Psoas muscle (tissue), 8 donors: ENCODE measurements around the gene L1TD1. TPM values are rescaled to one million over a fixed set of nuclear protein-coding genes. Genes with fewer than 3 reads are reported as not detected.

Experiments used
- ATAC-seq, 4 donors: fragments of 200-7000 bp; cut with Tn5 transposase; one replicate each; pipeline ENCODE4 v1.9.1; 2020; ENCODE audit warnings: moderate library complexity in 3 of 4, mild to moderate bottlenecking in 2 of 4
- DNase-seq, 2 donors: peaks; one replicate each; pipeline ENCODE4 v3.0.0-alpha.2; 2020
- H3K27ac ChIP-seq: fragments of 200-600 bp; one replicate; pipeline ENCODE4 v1.8.0; 2022
- H3K27me3 ChIP-seq, 3 donors: fragments of 200-600 bp in 1 of 3; one replicate each; pipeline versions ENCODE4 v1.6.1 to v1.8.0; 2013 to 2022; ENCODE audit warnings: low read length in 2 of 3, mild to moderate bottlenecking in 2 of 3, moderate library complexity in 1 of 3; ENCODE audit not compliant: insufficient read depth in 3 of 3
- H3K36me3 ChIP-seq, 2 donors: fragments of 200-600 bp in 1 of 2; one replicate each; pipeline versions ENCODE4 v1.6.1 to v1.8.0; 2013 to 2022; ENCODE audit warnings: low read depth in 1 of 2, mild to moderate bottlenecking in 1 of 2, moderate library complexity in 1 of 2; ENCODE audit not compliant: insufficient read depth in 1 of 2
- H3K4me1 ChIP-seq: fragments of 200-600 bp; one replicate; pipeline ENCODE4 v1.8.0; 2022
- H3K4me3 ChIP-seq: fragments of 200-600 bp; one replicate; pipeline ENCODE4 v1.8.0; 2022; ENCODE audit warnings: mild to moderate bottlenecking
- H3K9me3 ChIP-seq: fragments of 200-600 bp; one replicate; pipeline ENCODE4 v1.8.0; 2022
- WGBS, 3 donors: extraction: QIAGEN DNeasy Blood & Tissue Kit; methylation state at CpG; one replicate each; pipeline versions ENCODE4 v1.1.6 to v1.1.7; 2013; 5-methylcytosine and 5-hydroxymethylcytosine counted together
- intact Hi-C, 2 donors: fragments of 100-400 bp; cut with DNase I; formaldehyde crosslinking; loops; one replicate each; pipeline versions ENCODE4 v1.11.0 to v1.14.2; 2022
- polyA plus RNA-seq, 3 donors: library from polyadenylated mRNA; stranded (reverse); fragments of 200-250 nt; gene quantifications; one replicate each; pipeline ENCODE4 v1.2.3, GENCODE V29; 2013
- total RNA-seq, 4 donors: library from RNA; stranded (reverse); fragmentation: NEBNext Ultra II Directional in 2 of 4; extraction: Animal tissue kit (Norgen Biotek cat#: 25700) in 2 of 4; gene quantifications; one replicate each; pipeline versions ENCODE4 v1.2.1 to v1.2.4, GENCODE V29; 2021 to 2023
- TF ChIP-seq, protein P1 (sequence below): fragments of 200-600 bp; IDR thresholded peaks from one replicate; pipeline ENCODE4 v1.8.0; 2022; ENCODE audit warnings: antibody characterized with exemption
- donor health status: healthy with polysubstance abuse.
- donor health status: DM: no; HTN: no; CAD: no; lungs with moderate emphysema.
- donor health status: Bipolar disorder and iron deficiency.
- donor health status: healthy.
- donor health status: DM: yes; HTN: yes; CAD: no.
- donor health status: DM: no; HTN: no; CAD: no.
- donor health status: DM: no; HTN: no; CAD: no.
- donor health status: DM: yes; HTN: yes; CAD: no.

The L1TD1 gene
- total and polyA plus RNA-seq, 7 donors = 0.01 to 0.06 (median 0.04) TPM; not detected in 3

DNA sequence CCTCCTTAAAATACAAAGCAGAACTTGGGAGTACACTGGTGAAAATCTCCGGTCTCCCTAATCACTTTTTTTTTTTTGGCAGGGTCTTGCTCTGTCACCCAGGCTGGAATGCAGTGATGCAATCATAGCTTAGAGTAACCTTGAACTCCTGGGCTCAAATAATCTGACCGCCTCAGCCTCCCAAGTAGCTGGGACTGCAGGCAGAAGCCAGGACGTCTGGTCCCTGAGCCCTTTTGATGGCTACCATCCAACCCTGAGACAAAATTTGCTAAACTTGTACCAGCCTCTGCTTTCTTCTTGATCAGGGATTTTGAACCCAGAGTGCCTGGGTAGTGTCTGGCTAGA lies 4.1 kb downstream of the L1TD1 start:
- WGBS, 3 donors = 3 to 5% (median 4%) methylated on average over 3 of the region's 3 CpGs
- intact Hi-C loops = no loop called here
- Histone ChIP-seq H3K36me3 (no peaks in the 10 kb centered on the region), H3K9me3 (no peaks in the 10 kb centered on the region), H3K4me3 (no peak overlapping the region), H3K27me3 (peaks cover 0 to 24% (median 8%) of the 10 kb centered on the region in 3 donors), H3K27ac (no peak overlapping the region), H3K4me1 (no peaks in the 10 kb centered on the region)
- ATAC-seq = peak in 1 of 4 donors; percentile 37
- TF ChIP-seq, protein P1, sequence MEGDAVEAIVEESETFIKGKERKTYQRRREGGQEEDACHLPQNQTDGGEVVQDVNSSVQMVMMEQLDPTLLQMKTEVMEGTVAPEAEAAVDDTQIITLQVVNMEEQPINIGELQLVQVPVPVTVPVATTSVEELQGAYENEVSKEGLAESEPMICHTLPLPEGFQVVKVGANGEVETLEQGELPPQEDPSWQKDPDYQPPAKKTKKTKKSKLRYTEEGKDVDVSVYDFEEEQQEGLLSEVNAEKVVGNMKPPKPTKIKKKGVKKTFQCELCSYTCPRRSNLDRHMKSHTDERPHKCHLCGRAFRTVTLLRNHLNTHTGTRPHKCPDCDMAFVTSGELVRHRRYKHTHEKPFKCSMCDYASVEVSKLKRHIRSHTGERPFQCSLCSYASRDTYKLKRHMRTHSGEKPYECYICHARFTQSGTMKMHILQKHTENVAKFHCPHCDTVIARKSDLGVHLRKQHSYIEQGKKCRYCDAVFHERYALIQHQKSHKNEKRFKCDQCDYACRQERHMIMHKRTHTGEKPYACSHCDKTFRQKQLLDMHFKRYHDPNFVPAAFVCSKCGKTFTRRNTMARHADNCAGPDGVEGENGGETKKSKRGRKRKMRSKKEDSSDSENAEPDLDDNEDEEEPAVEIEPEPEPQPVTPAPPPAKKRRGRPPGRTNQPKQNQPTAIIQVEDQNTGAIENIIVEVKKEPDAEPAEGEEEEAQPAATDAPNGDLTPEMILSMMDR = no peak
- no peak for DNase-seq

DNA sequence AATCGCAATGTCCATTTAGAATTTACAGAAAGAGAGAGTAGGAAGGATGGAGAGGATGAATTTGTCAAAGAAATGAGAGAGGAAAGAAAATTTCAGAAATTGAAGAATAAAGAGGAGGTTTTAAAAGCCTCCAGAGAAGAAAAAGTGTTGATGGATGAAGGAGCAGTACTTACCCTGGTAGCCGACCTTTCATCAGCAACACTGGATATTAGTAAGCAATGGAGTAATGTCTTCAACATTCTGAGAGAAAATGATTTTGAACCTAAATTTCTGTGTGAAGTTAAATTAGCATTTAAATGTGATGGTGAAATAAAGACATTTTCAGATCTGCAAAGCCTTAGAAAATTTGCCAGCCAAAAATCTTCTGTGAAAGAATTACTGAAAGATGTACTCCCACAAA lies 12.5 kb downstream of the L1TD1 start:
- ATAC-seq (no peak), DNase-seq (no peak)
- intact Hi-C loops = no loop called here
- H3K9me3 ChIP-seq = no peaks in the 10 kb centered on the region
- no peak overlapping the region for H3K27ac ChIP-seq
- no peak overlapping the region for H3K4me3 ChIP-seq
- H3K4me1 ChIP-seq = no peaks in the 10 kb centered on the region
- H3K36me3 ChIP-seq = no peaks in the 10 kb centered on the region
- no peaks in the 10 kb centered on the region for H3K27me3 ChIP-seq
- WGBS, 3 donors = 96 to 99% (median 98%) methylated on average over 2 of the region's 2 CpGs
- TF ChIP-seq, protein P1 = no peak

DNA sequence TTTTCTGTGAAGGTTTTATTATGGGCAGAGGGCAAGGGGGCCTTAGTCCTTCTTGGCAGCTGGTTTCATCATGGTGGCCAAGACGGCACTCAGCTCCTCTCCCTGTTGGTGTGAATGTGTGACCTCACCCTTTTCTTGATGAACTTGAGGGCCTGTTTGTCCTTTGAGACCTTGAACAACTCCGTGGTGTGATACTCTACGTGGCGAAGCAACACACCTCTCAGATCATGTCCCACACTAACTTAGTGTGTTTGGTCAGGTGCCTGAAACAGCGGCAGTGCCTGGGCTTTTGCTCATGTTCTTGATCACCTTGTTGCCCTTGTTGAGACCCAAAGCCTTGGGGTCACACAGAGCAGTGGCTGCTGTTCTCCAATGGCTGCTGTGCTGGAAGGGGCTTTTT lies 13.4 kb downstream of the L1TD1 start:
- DNase-seq (no peak), ATAC-seq (no peak)
- Histone ChIP-seq H3K9me3 (no peaks in the 10 kb centered on the region), H3K4me3 (no peak overlapping the region), H3K4me1 (no peaks in the 10 kb centered on the region), H3K27ac (no peak overlapping the region), H3K36me3 (no peaks in the 10 kb centered on the region), H3K27me3 (no peaks in the 10 kb centered on the region)
- WGBS, 3 donors = 93 to 97% (median 95%) methylated on average over 5 of the region's 5 CpGs
- TF ChIP-seq, protein P1 = no peak
- intact Hi-C loops = no loop called here

DNA sequence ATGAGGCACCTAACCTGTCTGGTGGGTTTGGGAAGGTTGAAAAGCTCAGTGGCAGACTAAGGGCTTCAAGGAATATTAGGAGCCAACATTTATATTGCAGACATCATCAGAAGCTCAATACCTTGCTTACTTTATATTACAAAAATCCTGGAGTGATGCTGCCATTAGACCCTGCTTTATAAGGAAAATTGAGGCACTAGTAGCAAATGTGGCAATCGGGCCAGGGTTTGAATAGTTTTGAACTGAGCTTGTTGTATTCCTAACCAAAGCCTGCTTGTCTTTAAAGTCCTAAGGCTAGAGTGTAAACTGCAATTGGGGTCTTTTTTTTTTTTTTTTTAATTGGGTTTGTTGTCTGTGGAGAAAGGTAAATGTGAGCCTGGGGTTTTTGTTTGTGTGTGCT lies 14.3 kb downstream of the L1TD1 start:
- 0 to 45% (median 0%) methylated on average over 1 of the region's 1 CpG for WGBS, 3 donors
- Histone ChIP-seq H3K27ac (no peak overlapping the region), H3K4me1 (no peaks in the 10 kb centered on the region), H3K9me3 (no peaks in the 10 kb centered on the region), H3K36me3 (no peaks in the 10 kb centered on the region), H3K27me3 (no peaks in the 10 kb centered on the region), H3K4me3 (no peak overlapping the region)
- TF ChIP-seq, protein P1 = no peak
- ATAC-seq (no peak), DNase-seq (no peak)
- intact Hi-C loops = no loop called here

DNA sequence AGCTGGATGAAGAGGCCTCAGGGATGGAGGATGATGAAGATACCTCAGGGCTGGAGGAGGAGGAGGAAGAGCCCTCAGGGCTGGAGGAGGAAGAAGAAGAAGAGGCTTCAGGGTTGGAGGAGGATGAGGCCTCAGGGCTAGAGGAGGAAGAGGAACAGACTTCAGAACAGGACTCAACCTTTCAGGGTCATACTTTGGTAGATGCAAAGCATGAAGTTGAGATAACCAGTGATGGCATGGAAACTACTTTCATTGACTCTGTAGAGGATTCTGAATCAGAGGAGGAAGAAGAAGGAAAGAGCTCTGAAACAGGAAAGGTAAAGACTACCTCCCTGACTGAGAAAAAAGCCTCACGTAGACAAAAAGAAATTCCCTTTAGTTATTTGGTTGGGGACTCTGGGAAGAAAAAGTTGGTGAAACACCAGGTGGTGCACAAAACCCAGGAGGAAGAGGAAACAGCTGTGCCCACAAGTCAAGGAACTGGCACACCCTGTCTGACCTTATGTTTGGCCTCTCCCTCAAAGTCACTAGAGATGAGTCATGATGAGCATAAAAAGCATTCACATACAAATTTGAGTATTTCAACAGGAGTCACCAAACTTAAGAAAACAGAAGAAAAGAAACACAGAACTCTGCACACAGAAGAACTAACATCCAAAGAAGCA lies 15.4 kb downstream of the L1TD1 start:
- Histone ChIP-seq H3K4me1 (no peaks in the 10 kb centered on the region), H3K27ac (no peak overlapping the region), H3K4me3 (no peak overlapping the region), H3K36me3 (no peaks in the 10 kb centered on the region), H3K27me3 (no peaks in the 10 kb centered on the region), H3K9me3 (no peaks in the 10 kb centered on the region)
- ATAC-seq = no peak
- intact Hi-C loops = no loop called here
- no peak for DNase-seq
- 66 to 86% (median 81%) methylated on average over 1 of the region's 1 CpG for WGBS, 3 donors
- TF ChIP-seq, protein P1 = no peak
